Measurements from ENCODE around the gene PAPOLB. TPM values are rescaled to one million over a fixed set of nuclear protein-coding genes. Genes with fewer than 3 reads are reported as not detected.

PAPOLB gene
- polyA plus RNA-seq, 3 donors, result not detected

- no peak overlapping the region for H3K4me3 Mint-ChIP-seq
- peaks cover 3 to 14% (median 5%) of the 10 kb centered on the region in 7 donors for H3K9me3 Mint-ChIP-seq
- intact Hi-C loops (cut with micrococcal nuclease), result no loop called here
- no peak overlapping the region for H3K4me3 ChIP-seq (replicated peaks in 1 of 3; ENCODE audit: low read depth in 2 of 3, low read length in 3 of 3)
- no peak overlapping the region for H3K4me2 ChIP-seq (replicated peaks; ENCODE audit: extremely low read depth, low read length, poor library complexity, severe bottlenecking)
- H3K27ac ChIP-seq (ENCODE audit: low read depth in 1 of 2, low read length in 2 of 2), result no peak overlapping the region
- 92% methylated on average over 27 of the region's 27 CpGs for WGBS (ENCODE audit: insufficient coverage)
- DNase-seq, result no peak
- H3K9ac ChIP-seq (ENCODE audit: insufficient read depth, low read length, poor library complexity, severe bottlenecking), result no peak overlapping the region
- H2AFZ ChIP-seq (ENCODE audit: insufficient read depth, low read depth, low read length, poor library complexity, severe bottlenecking), result no peak overlapping the region
- peaks cover 3 to 4% of the 10 kb centered on the region in 2 donors for H3K9me3 ChIP-seq (replicated peaks in 1 of 2; ENCODE audit: control insufficient read depth in 1 of 2, insufficient read depth in 1 of 2, low read length in 2 of 2)
- H3K79me2 ChIP-seq (ENCODE audit: insufficient read depth, low read length), result no peaks in the 10 kb centered on the region
- TF ChIP-seq CTCF (IDR thresholded peaks at IDR 0.05), result no peak
- H3K36me3 ChIP-seq (replicated peaks in 1 of 2; ENCODE audit: control insufficient read depth in 1 of 2, insufficient read depth in 2 of 2, low read length in 2 of 2), result no peaks in the 10 kb centered on the region
- peaks cover 0 to 3% of the 10 kb centered on the region in 2 donors for H3K36me3 Mint-ChIP-seq
- H3K4me1 ChIP-seq (ENCODE audit: control insufficient read depth in 1 of 2, insufficient read depth in 2 of 2, low read length in 2 of 2), result peaks cover 0 to 15% of the 10 kb centered on the region in 2 donors
- peaks cover 12 to 25% of the 10 kb centered on the region in 2 donors for H3K27me3 ChIP-seq (ENCODE audit: control insufficient read depth in 2 of 2, insufficient read depth in 2 of 2, low read length in 2 of 2)
- no peak overlapping the region for H3K27ac Mint-ChIP-seq
- H3K4me1 Mint-ChIP-seq, result peaks cover 10% of the 10 kb centered on the region
- H4K20me1 ChIP-seq (ENCODE audit: insufficient read depth, low read length), result no peaks in the 10 kb centered on the region
- peaks cover 34 to 43% (median 35%) of the 10 kb centered on the region in 3 donors for H3K27me3 Mint-ChIP-seq (ENCODE audit: low read depth in 3 of 3)
Measured at GRCh38 chr7:4879396-4880081, 17.7 kb upstream of the PAPOLB start.

GRCh38 chr7:4878336-4879335 is 16.8 kb upstream of the PAPOLB start:
- Mint-ChIP-seq H3K27ac (no peak overlapping the region), H3K9me3 (peaks cover 0 to 10% (median under 1%) of the 10 kb centered on the region in 7 donors), H3K27me3 (ENCODE audit: low read depth in 3 of 3) (peaks cover 26 to 35% (median 29%) of the 10 kb centered on the region in 3 donors), H3K4me1 (peaks cover 10% of the 10 kb centered on the region), H3K36me3 (peaks cover 0 to 3% of the 10 kb centered on the region in 2 donors), H3K4me3 (no peak overlapping the region)
- Histone ChIP-seq H3K27me3 (ENCODE audit: control insufficient read depth in 2 of 2, insufficient read depth in 2 of 2, low read length in 2 of 2) (peaks cover 12 to 18% of the 10 kb centered on the region in 2 donors), H3K9ac (ENCODE audit: insufficient read depth, low read length, poor library complexity, severe bottlenecking) (no peak overlapping the region), H4K20me1 (ENCODE audit: insufficient read depth, low read length) (no peaks in the 10 kb centered on the region), H3K27ac (ENCODE audit: low read depth in 1 of 2, low read length in 2 of 2) (no peak overlapping the region), H3K4me3 (replicated peaks in 1 of 3; ENCODE audit: low read depth in 2 of 3, low read length in 3 of 3) (no peak overlapping the region), H3K36me3 (replicated peaks in 1 of 2; ENCODE audit: control insufficient read depth in 1 of 2, insufficient read depth in 2 of 2, low read length in 2 of 2) (no peaks in the 10 kb centered on the region), H3K4me1 (ENCODE audit: control insufficient read depth in 1 of 2, insufficient read depth in 2 of 2, low read length in 2 of 2) (peaks cover 0 to 13% of the 10 kb centered on the region in 2 donors), H2AFZ (ENCODE audit: insufficient read depth, low read depth, low read length, poor library complexity, severe bottlenecking) (no peak overlapping the region), H3K79me2 (ENCODE audit: insufficient read depth, low read length) (no peaks in the 10 kb centered on the region), H3K9me3 (replicated peaks in 1 of 2; ENCODE audit: control insufficient read depth in 1 of 2, insufficient read depth in 1 of 2, low read length in 2 of 2) (peaks cover 0 to under 1% of the 10 kb centered on the region in 2 donors), H3K4me2 (replicated peaks; ENCODE audit: extremely low read depth, low read length, poor library complexity, severe bottlenecking) (no peak overlapping the region)
- DNase-seq, result no peak
- intact Hi-C loops (cut with micrococcal nuclease), result no loop called here
- WGBS (ENCODE audit: insufficient coverage), result 93% methylated on average over 39 of the region's 45 CpGs
- no peak for TF ChIP-seq CTCF (IDR thresholded peaks at IDR 0.05)
